BLaER1 (cell line): Measurements from ENCODE around the gene LHPP.

Experiments used
- H3K27ac ChIP-seq: shearing (Covaris generic); formaldehyde crosslinking; 2 replicates; pipeline ENCODE4 v1.8.1; 2022
- H3K27me3 ChIP-seq: shearing (Covaris generic); formaldehyde crosslinking; 2 replicates; pipeline ENCODE4 v1.8.1; 2022
- H3K36me3 ChIP-seq: shearing (Covaris generic); formaldehyde crosslinking; 2 replicates; pipeline ENCODE4 v1.8.1; 2022
- H3K4me1 ChIP-seq: shearing (Covaris generic); formaldehyde crosslinking; 2 replicates; pipeline ENCODE4 v1.8.1; 2022
- H3K4me2 ChIP-seq: shearing (Covaris generic); formaldehyde crosslinking; 2 replicates; pipeline ENCODE4 v1.8.1; 2022
- H3K4me3 ChIP-seq: shearing (Covaris generic); formaldehyde crosslinking; 2 replicates; pipeline ENCODE4 v1.8.1; 2022
- H3K9ac ChIP-seq: shearing (Covaris generic); formaldehyde crosslinking; 2 replicates; pipeline ENCODE4 v1.8.1; 2022
- H3K9me3 ChIP-seq: shearing (Covaris generic); formaldehyde crosslinking; 2 replicates; pipeline ENCODE4 v1.8.1; 2022
- H4K20me1 ChIP-seq: shearing (Covaris generic); formaldehyde crosslinking; 2 replicates; pipeline ENCODE4 v1.8.1; 2022
- Cebpa-rat ChIP-seq: shearing (Covaris generic); IDR thresholded peaks from 2 replicates; pipeline ENCODE4 v1.8.1; 2022

LHPP gene

GRCh38 chr10:124495162-124495561 is 33.5 kb downstream of the LHPP start:
- Histone ChIP-seq H3K4me1 (peaks cover 13% of the 10 kb centered on the region), H3K9me3 (no peaks in the 10 kb centered on the region), H3K9ac (no peak overlapping the region), H3K36me3 (no peaks in the 10 kb centered on the region), H3K4me2 (no peak overlapping the region), H3K27me3 (peaks cover 26% of the 10 kb centered on the region), H4K20me1 (no peaks in the 10 kb centered on the region), H3K4me3 (no peak overlapping the region), H3K27ac (no peak overlapping the region)
- TF ChIP-seq Cebpa-rat = no peak

GRCh38 chr10:124495725-124496124 is 34.1 kb downstream of the LHPP start:
- Histone ChIP-seq H3K27me3 (peaks cover 26% of the 10 kb centered on the region), H3K36me3 (peaks cover 3% of the 10 kb centered on the region), H3K4me3 (no peak overlapping the region)

GRCh38 chr10:124496150-124496549 is 34.5 kb downstream of the LHPP start:
- Histone ChIP-seq H4K20me1 (no peaks in the 10 kb centered on the region), H3K27ac (no peak overlapping the region), H3K9ac (no peak overlapping the region), H3K4me2 (no peak overlapping the region), H3K4me1 (peaks cover 13% of the 10 kb centered on the region), H3K9me3 (peaks cover 7% of the 10 kb centered on the region), H3K27me3 (peaks cover 26% of the 10 kb centered on the region), H3K36me3 (peaks cover 7% of the 10 kb centered on the region), H3K4me3 (no peak overlapping the region)
- no peak for TF ChIP-seq Cebpa-rat

More at GRCh38 chr10:124495725-124496124, 34.1 kb downstream of the LHPP start:
- no peak overlapping the region for H3K9ac ChIP-seq
- no peak overlapping the region for H3K27ac ChIP-seq
- TF ChIP-seq Cebpa-rat = no peak
- H4K20me1 ChIP-seq = no peaks in the 10 kb centered on the region
- peaks cover 13% of the 10 kb centered on the region for H3K4me1 ChIP-seq
- peaks cover 3% of the 10 kb centered on the region for H3K9me3 ChIP-seq
- H3K4me2 ChIP-seq = no peak overlapping the region

GRCh38 chr10:124496620-124497019 is 35.0 kb downstream of the LHPP start:
- no peak overlapping the region for H3K4me2 ChIP-seq
- H3K4me3 ChIP-seq = no peak overlapping the region
- H3K27ac ChIP-seq = no peak overlapping the region
- H3K36me3 ChIP-seq = peaks cover 8% of the 10 kb centered on the region
- H3K9ac ChIP-seq = no peak overlapping the region
- peaks cover 8% of the 10 kb centered on the region for H3K9me3 ChIP-seq
- H3K27me3 ChIP-seq = peaks cover 26% of the 10 kb centered on the region
- TF ChIP-seq Cebpa-rat = no peak
- no peaks in the 10 kb centered on the region for H4K20me1 ChIP-seq
- H3K4me1 ChIP-seq = peaks cover 13% of the 10 kb centered on the region

- Histone ChIP-seq H3K27me3 (peaks cover 26% of the 10 kb centered on the region), H3K27ac (no peak overlapping the region), H4K20me1 (no peaks in the 10 kb centered on the region), H3K4me2 (no peak overlapping the region), H3K4me1 (peaks cover 13% of the 10 kb centered on the region), H3K4me3 (no peak overlapping the region), H3K9ac (no peak overlapping the region), H3K36me3 (peaks cover 8% of the 10 kb centered on the region), H3K9me3 (peaks cover 8% of the 10 kb centered on the region)
- no peak for TF ChIP-seq Cebpa-rat
Measured at GRCh38 chr10:124497196-124497881, 35.7 kb downstream of the LHPP start.

GRCh38 chr10:124498056-124498455 is 36.4 kb downstream of the LHPP start:
- H3K4me1 ChIP-seq = peaks cover 13% of the 10 kb centered on the region
- no peak overlapping the region for H3K4me3 ChIP-seq
- H4K20me1 ChIP-seq = no peaks in the 10 kb centered on the region
- TF ChIP-seq Cebpa-rat = no peak
- H3K9me3 ChIP-seq = peaks cover 8% of the 10 kb centered on the region
- H3K36me3 ChIP-seq = peaks cover 8% of the 10 kb centered on the region
- H3K9ac ChIP-seq = no peak overlapping the region
- no peak overlapping the region for H3K27ac ChIP-seq
- peaks cover 21% of the 10 kb centered on the region for H3K27me3 ChIP-seq
- no peak overlapping the region for H3K4me2 ChIP-seq

- Histone ChIP-seq H3K27ac (no peak overlapping the region), H3K9ac (no peak overlapping the region), H3K36me3 (peaks cover 8% of the 10 kb centered on the region), H3K27me3 (no peaks in the 10 kb centered on the region), H4K20me1 (no peaks in the 10 kb centered on the region), H3K4me1 (no peaks in the 10 kb centered on the region), H3K4me3 (no peak overlapping the region), H3K9me3 (peaks cover 8% of the 10 kb centered on the region), H3K4me2 (no peak overlapping the region)
- no peak for TF ChIP-seq Cebpa-rat
Measured at GRCh38 chr10:124500757-124501156, 39.1 kb downstream of the LHPP start.

- H3K9me3 ChIP-seq = peaks cover 8% of the 10 kb centered on the region
- H3K27ac ChIP-seq = no peak overlapping the region
- H3K4me2 ChIP-seq = no peak overlapping the region
- H3K9ac ChIP-seq = no peak overlapping the region
- no peak for TF ChIP-seq Cebpa-rat
- H3K36me3 ChIP-seq = peaks cover 8% of the 10 kb centered on the region
- H3K4me1 ChIP-seq = 0 out of 2 replicates have a peak, but pooled peaks cover under 1% of the 10 kb centered on the region
- H3K4me3 ChIP-seq = no peak overlapping the region
- H4K20me1 ChIP-seq = no peaks in the 10 kb centered on the region
- no peaks in the 10 kb centered on the region for H3K27me3 ChIP-seq
Measured at GRCh38 chr10:124504711-124505110, 43.1 kb downstream of the LHPP start.

- Histone ChIP-seq H3K27me3 (no peaks in the 10 kb centered on the region), H3K4me3 (no peak overlapping the region), H4K20me1 (no peaks in the 10 kb centered on the region), H3K36me3 (peaks cover 8% of the 10 kb centered on the region), H3K4me2 (no peak overlapping the region), H3K9me3 (peaks cover 8% of the 10 kb centered on the region), H3K4me1 (peaks cover 6% of the 10 kb centered on the region; the same call in 1 of the 2 replicates), H3K27ac (no peak overlapping the region), H3K9ac (no peak overlapping the region)
- no peak for TF ChIP-seq Cebpa-rat
Measured at GRCh38 chr10:124505279-124505678, 43.7 kb downstream of the LHPP start.

- no peak for TF ChIP-seq Cebpa-rat
- no peak overlapping the region for H3K27ac ChIP-seq
- no peaks in the 10 kb centered on the region for H4K20me1 ChIP-seq
- peaks cover 11% of the 10 kb centered on the region; the same call in 1 of the 2 replicates for H3K4me1 ChIP-seq
- H3K9ac ChIP-seq = no peak overlapping the region
- no peaks in the 10 kb centered on the region for H3K27me3 ChIP-seq
- H3K4me3 ChIP-seq = no peak overlapping the region
- no peaks in the 10 kb centered on the region for H3K36me3 ChIP-seq
- H3K4me2 ChIP-seq = no peak overlapping the region
- no peaks in the 10 kb centered on the region for H3K9me3 ChIP-seq
Measured at GRCh38 chr10:124508070-124508667, 46.5 kb downstream of the LHPP start.
